GM12872 (cell line): ENCODE measurements around the gene UAP1L1.

Experiments used
- TF ChIP-seq, protein P1 (sequence below): IDR thresholded peaks from 3 replicates; pipeline ENCODE4 v1.5.1; 2011; ENCODE audit warnings: low read depth, mild to moderate bottlenecking, low read length, moderate library complexity; ENCODE audit not compliant: insufficient read depth

Gene UAP1L1

DNA sequence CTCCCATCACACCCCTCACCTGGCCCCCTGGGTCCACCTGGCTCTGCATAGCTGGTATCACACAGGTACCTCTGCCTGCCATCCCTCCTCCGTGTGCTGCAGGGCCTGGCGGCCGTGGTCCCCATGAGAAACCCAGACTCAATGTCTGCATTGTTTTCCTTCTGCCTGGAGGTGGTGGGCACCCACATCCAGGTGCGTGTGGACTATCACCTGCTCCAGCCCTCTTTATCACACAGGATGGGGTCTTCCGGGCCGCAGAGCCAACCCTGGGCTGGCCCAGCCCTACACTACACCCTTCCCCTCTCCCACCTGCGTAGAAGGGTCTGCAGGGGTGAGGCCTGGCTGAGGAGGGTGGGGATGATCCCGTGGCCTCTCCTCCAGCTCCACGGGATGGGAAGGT lies 38.4 kb upstream of the UAP1L1 start:
- TF ChIP-seq, protein P1, sequence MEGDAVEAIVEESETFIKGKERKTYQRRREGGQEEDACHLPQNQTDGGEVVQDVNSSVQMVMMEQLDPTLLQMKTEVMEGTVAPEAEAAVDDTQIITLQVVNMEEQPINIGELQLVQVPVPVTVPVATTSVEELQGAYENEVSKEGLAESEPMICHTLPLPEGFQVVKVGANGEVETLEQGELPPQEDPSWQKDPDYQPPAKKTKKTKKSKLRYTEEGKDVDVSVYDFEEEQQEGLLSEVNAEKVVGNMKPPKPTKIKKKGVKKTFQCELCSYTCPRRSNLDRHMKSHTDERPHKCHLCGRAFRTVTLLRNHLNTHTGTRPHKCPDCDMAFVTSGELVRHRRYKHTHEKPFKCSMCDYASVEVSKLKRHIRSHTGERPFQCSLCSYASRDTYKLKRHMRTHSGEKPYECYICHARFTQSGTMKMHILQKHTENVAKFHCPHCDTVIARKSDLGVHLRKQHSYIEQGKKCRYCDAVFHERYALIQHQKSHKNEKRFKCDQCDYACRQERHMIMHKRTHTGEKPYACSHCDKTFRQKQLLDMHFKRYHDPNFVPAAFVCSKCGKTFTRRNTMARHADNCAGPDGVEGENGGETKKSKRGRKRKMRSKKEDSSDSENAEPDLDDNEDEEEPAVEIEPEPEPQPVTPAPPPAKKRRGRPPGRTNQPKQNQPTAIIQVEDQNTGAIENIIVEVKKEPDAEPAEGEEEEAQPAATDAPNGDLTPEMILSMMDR = no peak

DNA sequence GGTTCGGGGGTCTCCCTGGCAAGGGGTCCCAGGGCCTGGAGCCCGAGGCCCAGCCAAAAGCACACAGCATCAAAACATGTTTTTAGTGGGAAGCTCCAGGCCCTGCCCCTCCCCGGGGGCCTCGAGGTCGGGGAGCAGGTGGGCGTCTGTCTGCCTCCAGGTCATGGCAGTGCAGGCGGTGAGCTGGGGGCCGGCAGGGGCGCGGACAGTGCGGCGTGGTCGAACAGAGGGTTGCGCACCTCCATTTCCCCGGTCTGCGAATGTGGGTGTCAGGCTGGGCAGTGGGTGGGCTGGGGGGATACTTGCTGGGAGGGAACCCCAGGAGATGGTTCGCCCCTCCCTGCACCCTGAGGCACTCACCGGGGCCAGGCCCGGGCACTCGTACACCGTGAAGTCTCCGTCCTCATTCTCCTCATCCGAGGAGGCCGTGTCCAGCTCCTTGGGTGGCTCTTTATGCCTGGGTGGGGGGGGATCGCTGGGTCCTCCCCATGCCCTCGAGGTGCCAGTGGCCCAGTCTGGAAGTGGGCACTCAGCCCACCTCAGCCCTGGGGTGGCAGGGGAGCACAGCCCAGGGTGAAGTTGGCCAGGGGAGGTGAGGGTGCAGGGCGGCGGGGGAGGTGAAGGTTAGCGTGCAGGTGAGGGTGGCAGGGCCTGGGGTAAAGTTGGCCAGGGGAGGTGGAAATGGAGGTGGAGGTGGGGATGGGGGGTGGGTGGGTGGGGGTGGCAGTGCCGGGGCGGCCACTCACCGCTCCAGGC lies 37.5 kb upstream of the UAP1L1 start:
- TF ChIP-seq, protein P1 = no peak

DNA sequence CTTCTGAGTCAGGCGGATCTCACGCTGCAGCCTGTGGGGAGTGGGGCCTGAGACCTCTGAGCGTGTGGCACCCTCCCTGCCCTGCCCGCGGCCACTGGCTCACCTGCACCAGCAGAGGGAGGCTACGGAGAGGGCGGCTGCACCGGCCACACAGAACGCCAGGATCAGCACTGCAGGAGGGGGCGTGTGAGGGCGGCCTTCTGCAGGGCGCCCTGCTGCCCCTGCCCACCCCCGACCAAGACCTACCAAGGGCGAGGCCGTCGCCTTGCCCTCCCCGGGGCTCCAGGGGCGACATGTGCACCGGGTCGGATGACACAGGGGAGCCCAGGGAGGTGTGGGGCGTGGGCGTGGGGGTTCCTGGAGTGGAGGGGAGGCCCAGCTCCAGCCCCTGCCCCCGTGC lies 36.7 kb upstream of the UAP1L1 start:
- TF ChIP-seq, protein P1 = no peak

DNA sequence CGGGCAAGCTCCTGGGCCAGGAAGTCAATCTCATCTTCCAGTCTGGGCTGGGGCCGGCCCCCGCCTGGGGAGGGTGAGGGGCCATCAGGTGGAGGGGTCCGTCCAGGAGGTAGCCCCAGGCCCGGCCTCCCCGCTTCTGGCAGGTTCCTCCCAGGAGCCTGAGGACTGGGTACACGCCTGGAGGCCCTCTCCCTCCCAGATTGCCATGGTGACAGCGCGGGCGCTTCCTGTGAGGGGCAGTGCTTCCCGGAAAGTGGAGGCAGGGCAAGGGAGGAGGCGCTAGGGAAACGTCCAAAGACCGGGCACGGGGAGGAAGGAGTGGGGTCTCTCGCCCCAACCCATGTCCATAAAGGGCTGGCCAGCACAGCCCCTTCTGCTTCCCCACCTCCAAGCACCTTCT lies 36.2 kb upstream of the UAP1L1 start:
- TF ChIP-seq, protein P1 = no peak

DNA sequence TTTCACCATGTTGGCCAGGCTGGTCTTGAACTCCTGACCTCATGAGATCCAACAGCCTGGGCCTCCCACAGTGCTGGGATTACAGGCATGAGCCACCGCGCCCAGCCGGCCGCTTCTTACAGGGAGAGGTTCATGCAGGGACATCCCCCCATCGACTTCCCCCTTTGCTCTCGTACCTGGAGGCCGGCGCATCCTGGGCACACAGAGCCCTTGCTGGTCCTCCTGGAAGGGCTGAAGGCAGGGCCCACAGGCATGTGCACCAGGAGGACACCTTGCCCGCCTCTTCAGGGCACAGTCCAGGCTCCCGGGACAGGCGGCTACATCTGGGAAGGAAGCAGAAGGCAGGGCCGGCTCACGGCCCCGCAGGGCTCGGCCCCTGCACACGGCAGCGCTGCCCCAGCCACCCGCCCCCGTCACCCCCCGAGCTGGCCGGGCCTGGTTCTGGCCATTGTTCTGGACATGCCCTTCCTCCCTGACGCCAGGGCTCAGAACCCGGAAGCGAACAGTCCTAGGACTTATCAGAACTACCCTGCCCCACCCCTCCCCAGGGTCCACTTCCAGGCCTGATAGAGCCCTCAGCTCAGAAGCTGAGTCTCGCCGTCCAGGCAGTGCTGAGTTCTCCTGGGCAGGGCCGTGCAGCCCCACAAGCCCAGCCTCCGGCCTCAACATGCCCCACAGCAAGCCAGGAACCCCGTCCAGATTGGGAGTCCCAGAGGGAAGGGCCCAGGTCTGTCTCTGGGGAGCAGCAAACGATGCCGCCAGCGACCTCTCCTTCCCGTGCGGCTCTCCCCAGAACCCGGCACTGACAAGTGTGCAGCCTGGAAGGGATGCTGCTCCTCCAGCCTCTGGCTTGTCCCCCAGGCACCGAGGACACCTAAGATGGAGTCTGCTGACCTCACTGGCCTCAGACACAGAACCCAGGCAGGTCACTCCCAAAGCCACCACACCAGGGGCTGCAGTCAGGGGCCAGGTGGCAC lies 34.3 kb upstream of the UAP1L1 start:
- TF ChIP-seq, protein P1 = no peak

DNA sequence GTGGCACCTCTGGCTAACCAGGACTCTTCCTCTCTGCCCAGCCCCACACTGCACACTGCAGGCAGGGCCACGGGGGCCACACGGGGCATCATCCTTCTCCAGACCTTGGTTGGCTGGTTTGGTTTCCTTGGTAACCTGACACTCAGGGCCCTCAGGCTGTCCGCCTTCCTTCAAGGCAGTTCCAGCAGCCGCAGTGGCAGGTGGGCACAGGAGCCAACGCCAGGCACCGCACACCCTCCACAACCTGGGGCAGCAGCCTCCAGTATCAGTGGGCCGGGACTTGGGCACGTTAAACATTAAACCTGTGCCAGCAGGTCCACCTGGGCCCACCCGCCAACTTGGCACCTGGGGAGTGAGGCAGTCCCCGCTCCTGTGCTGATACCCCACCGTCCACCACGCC lies 33.3 kb upstream of the UAP1L1 start:
- TF ChIP-seq, protein P1 = no peak

DNA sequence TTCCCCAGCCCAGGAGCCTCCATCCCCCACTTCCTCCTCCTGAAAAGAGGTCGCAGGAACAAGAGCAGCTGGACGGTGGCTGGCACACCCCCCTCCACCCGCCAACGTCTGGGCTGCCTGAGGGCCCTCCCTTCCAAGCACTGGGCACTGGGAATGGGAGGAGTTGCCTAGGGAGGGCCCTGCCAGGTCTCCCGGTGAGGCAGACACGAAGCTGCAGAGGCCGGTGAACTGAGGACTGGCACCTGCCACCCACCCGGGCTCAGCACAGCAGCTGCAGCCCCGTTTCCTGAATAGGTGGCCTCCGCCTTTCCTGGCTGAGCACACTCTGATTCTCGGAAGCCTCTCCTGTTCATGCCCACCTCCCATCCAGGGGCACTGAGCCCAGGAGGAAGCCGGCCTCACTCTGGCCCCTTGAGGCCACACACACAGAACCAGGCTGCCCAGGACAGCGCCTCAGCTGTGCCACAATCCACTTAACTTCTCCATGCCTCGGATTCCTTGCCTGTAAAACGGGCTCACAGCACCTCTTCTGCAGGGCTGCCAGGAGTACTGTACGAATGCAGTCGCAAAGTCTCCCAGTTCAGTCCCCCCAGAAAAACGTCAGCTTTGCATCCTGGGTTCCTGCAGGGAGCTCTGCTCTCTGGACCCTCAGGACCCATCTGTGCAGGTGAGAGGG lies 32.7 kb upstream of the UAP1L1 start:
- TF ChIP-seq, protein P1 = no peak
